RPMI7951 (cell line): Measurements from ENCODE around the gene ADGRL3. TPM values are rescaled to one million over a fixed set of nuclear protein-coding genes. Genes with fewer than 3 reads are reported as not detected.

Experiments
- DNase-seq: peaks from one replicate; pipeline ENCODE4 v3.0.0-alpha.2; 2012; ENCODE audit warnings: low read depth
- total RNA-seq: library from RNA; depleted of rRNA; stranded (reverse); fragments of >200 nt; shearing (Covaris generic); gene quantifications from 2 replicates; pipeline ENCODE4 v1.2.3, GENCODE V29; 2014

ADGRL3 gene
- total RNA-seq, 1 experiment from 2014 or later = not detected

- DNase-seq = no peak
These were observed 77.9 kb downstream of the ADGRL3 start for GRCh38 chr4:61277785-61278760.

GRCh38 chr4:61292322-61292721 lies 92.2 kb downstream of the ADGRL3 start:
- DNase-seq = no peak

GRCh38 chr4:61293707-61294400 lies 93.7 kb downstream of the ADGRL3 start:
- no peak for DNase-seq

GRCh38 chr4:61294936-61295335 lies 94.8 kb downstream of the ADGRL3 start:
- DNase-seq = no peak

GRCh38 chr4:61296144-61296543 lies 96.0 kb downstream of the ADGRL3 start:
- DNase-seq = no peak

GRCh38 chr4:61298178-61298740 lies 98.1 kb downstream of the ADGRL3 start:
- DNase-seq = no peak

GRCh38 chr4:61299316-61299715 lies 99.2 kb downstream of the ADGRL3 start:
- DNase-seq = no peak

- no peak for DNase-seq
These were observed 100.2 kb downstream of the ADGRL3 start for GRCh38 chr4:61300266-61300844.

- no peak for DNase-seq
These were observed 101.1 kb downstream of the ADGRL3 start for GRCh38 chr4:61301271-61301670.

- no peak for DNase-seq
These were observed 107.9 kb downstream of the ADGRL3 start for GRCh38 chr4:61308033-61308432.

- no peak for DNase-seq
These were observed 109.5 kb downstream of the ADGRL3 start for GRCh38 chr4:61309616-61310015.

- no peak for DNase-seq
These were observed 112.4 kb downstream of the ADGRL3 start for GRCh38 chr4:61312526-61312925.

GRCh38 chr4:61318431-61318830 lies 118.3 kb downstream of the ADGRL3 start:
- DNase-seq = no peak

- DNase-seq = no peak
These were observed 119.0 kb downstream of the ADGRL3 start for GRCh38 chr4:61319156-61319555.

GRCh38 chr4:61320154-61320553 lies 120.0 kb downstream of the ADGRL3 start:
- no peak for DNase-seq

GRCh38 chr4:61320631-61321030 lies 120.5 kb downstream of the ADGRL3 start:
- DNase-seq = no peak

GRCh38 chr4:61332693-61333092 lies 132.6 kb downstream of the ADGRL3 start:
- no peak for DNase-seq

GRCh38 chr4:61333490-61333889 lies 133.4 kb downstream of the ADGRL3 start:
- no peak for DNase-seq

GRCh38 chr4:61335241-61335763 lies 135.2 kb downstream of the ADGRL3 start:
- DNase-seq = no peak

- DNase-seq = no peak
These were observed 136.4 kb downstream of the ADGRL3 start for GRCh38 chr4:61336488-61336887.

- DNase-seq = no peak
These were observed 136.8 kb downstream of the ADGRL3 start for GRCh38 chr4:61336916-61337315.

GRCh38 chr4:61342061-61342460 lies 141.9 kb downstream of the ADGRL3 start:
- DNase-seq = no peak
